ENCODE measurements around the gene CCDC120. TPM values are rescaled to one million over a fixed set of nuclear protein-coding genes. Genes with fewer than 3 reads are reported as not detected.

The CCDC120 gene
- total RNA-seq, 1 experiment from 2014 or later: 14.5 TPM

DNA sequence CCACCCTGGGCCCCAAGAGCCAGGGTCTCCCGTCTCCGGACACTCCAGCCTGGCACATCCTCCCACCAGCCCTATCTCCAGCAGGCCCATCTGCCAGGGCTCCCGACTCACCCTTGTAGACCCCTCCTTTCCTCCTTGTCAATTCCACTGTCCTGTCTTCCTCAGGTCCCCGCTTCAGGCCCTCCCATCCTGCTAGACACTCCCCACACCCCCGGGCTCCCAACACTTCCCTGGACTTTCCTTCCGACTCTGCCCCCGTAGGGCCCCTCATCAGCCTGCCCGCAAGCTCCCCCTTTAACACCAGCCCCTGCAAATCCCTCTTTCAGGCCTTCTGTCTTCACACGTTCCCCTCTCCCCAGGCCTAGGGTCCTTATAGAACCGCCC is 13.9 kb downstream of the CCDC120 start:
- Histone ChIP-seq H3K23me2 (ENCODE audit: insufficient read length, low read depth, low read length, poor library complexity, severe bottlenecking) (peaks cover 6% of the 10 kb centered on the region), H3T11ph (ENCODE audit: low read length) (no peak overlapping the region), H2AK5ac (ENCODE audit: insufficient read length, low read length) (no peak overlapping the region), H3K18ac (ENCODE audit: insufficient read length, low read depth, low read length) (no peak overlapping the region), H3K79me1 (ENCODE audit: insufficient read depth, low read depth, low read length, poor library complexity, severe bottlenecking) (no peaks in the 10 kb centered on the region), H2BK20ac (ENCODE audit: low read depth, low read length, poor library complexity, severe bottlenecking) (no peak overlapping the region), H3K4ac (ENCODE audit: low read depth, low read length) (no peak overlapping the region), H3K9me3 (ENCODE audit: control insufficient read depth, low read depth, low read length) (no peaks in the 10 kb centered on the region), H2BK120ac (ENCODE audit: low read depth, low read length, poor library complexity, severe bottlenecking) (no peak overlapping the region), H3K27me3 (ENCODE audit: insufficient read depth, low read length) (no peaks in the 10 kb centered on the region), H3K79me2 (ENCODE audit: insufficient read depth, low read length) (0 out of 2 replicates have a peak, but pooled peaks cover 1% of the 10 kb centered on the region), H3K4me2 (ENCODE audit: insufficient read depth, insufficient read length, low read length) (peak overlapping the region; percentile 70), H4K8ac (replicated peaks; ENCODE audit: insufficient read length, low read depth, low read length) (no peak overlapping the region), H2BK15ac (ENCODE audit: low read depth, low read length) (no peak overlapping the region), H3K27ac (ENCODE audit: insufficient read length, low read depth, low read length) (no peak overlapping the region), H4K91ac (ENCODE audit: insufficient read length, low read depth, low read length) (no peak overlapping the region), H3K23ac (ENCODE audit: insufficient read length, low read depth, low read length) (no peak overlapping the region), H3K14ac (ENCODE audit: insufficient read depth, low read length) (no peak overlapping the region; the same call in 1 of the 2 replicates), H2AFZ (ENCODE audit: low read length) (no peak overlapping the region), H3K9ac (ENCODE audit: extremely low read depth, insufficient read length, low read length) (no peak overlapping the region), H4K20me1 (ENCODE audit: control insufficient read depth, insufficient read depth, insufficient read length) (no peaks in the 10 kb centered on the region), H3K4me1 (ENCODE audit: insufficient read depth, low read length) (no peaks in the 10 kb centered on the region), H2BK5ac (ENCODE audit: insufficient read length, low read length) (no peak overlapping the region), H2BK12ac (ENCODE audit: insufficient read length, low read depth, low read length) (no peak overlapping the region), H4K5ac (ENCODE audit: insufficient read length, low read depth, low read length) (no peak overlapping the region), H3K56ac (ENCODE audit: insufficient read length, low read depth, low read length) (no peak overlapping the region)
- no CpG with 5 or more reads among the region's 10 CpGs for WGBS (ENCODE audit: extremely low coverage, insufficient read length, low lambda C conversion rate)
- TF ChIP-seq, protein P1, sequence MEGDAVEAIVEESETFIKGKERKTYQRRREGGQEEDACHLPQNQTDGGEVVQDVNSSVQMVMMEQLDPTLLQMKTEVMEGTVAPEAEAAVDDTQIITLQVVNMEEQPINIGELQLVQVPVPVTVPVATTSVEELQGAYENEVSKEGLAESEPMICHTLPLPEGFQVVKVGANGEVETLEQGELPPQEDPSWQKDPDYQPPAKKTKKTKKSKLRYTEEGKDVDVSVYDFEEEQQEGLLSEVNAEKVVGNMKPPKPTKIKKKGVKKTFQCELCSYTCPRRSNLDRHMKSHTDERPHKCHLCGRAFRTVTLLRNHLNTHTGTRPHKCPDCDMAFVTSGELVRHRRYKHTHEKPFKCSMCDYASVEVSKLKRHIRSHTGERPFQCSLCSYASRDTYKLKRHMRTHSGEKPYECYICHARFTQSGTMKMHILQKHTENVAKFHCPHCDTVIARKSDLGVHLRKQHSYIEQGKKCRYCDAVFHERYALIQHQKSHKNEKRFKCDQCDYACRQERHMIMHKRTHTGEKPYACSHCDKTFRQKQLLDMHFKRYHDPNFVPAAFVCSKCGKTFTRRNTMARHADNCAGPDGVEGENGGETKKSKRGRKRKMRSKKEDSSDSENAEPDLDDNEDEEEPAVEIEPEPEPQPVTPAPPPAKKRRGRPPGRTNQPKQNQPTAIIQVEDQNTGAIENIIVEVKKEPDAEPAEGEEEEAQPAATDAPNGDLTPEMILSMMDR (conservative IDR thresholded peaks at IDR 0.05): no peak
- Mint-ChIP-seq H3K36me3 (ENCODE audit: insufficient read depth in 1 of 3, low read depth in 3 of 3) (peaks cover 11 to 40% (median 24%) of the 10 kb centered on the region in 3 experiments), H3K4me1 (peaks cover 5 to 12% of the 10 kb centered on the region in 2 experiments; a peak in 3 of 4 replicates), H3K27ac (no peak overlapping the region), H3K4me3 (peak overlapping the region; percentile 83 to 88), H3K9me3 (peaks cover 74 to 79% of the 10 kb centered on the region in 2 experiments), H3K27me3 (ENCODE audit: low read depth) (peaks cover 2% of the 10 kb centered on the region)
- DNase-seq: no peak

All from H9 (cell line).